PC-9 (cell line): Measurements from ENCODE around the gene PEX14. TPM values are rescaled to one million over a fixed set of nuclear protein-coding genes. Genes with fewer than 3 reads are reported as not detected.

Experiments
- BruUV-seq: library from RNA; stranded (reverse); fragments of 400-500 nt; replicated peaks from 2 replicates; lab custom pipeline; 2021; lab: Mats Ljungman, UMichigan
- CTCF ChIA-PET: fragments of 300-600 bp; sonication (Branson Sonifier 250); formaldehyde crosslinking; loops from one replicate; lab custom pipeline; 2022; ENCODE audit warnings: antibody characterized with exemption; lab: Charles Lee
- POLR2A ChIA-PET: fragments of 300-600 bp; sonication (Branson Sonifier 250); formaldehyde crosslinking; loops from one replicate; lab custom pipeline; 2022; ENCODE audit warnings: antibody characterized with exemption; ENCODE audit not compliant: unreplicated experiment; lab: Charles Lee
- DNase-seq, 2 experiments: peaks; one replicate each; pipeline versions ENCODE4 v3.0.0 to v3.0.0-alpha.2; 2015 to 2022; ENCODE audit warnings: mixed read lengths in 1 of 2
- H2AFZ ChIP-seq: fragments of 200-600 bp; sonication (generic); 2 replicates; pipeline ENCODE4 v1.8.1; 2017; ENCODE audit warnings: antibody characterized with exemption
- H3F3A ChIP-seq: fragments of 200-600 bp; sonication (generic); 2 replicates; pipeline ENCODE4 v1.8.1; 2017; ENCODE audit warnings: antibody characterized with exemption, mild to moderate bottlenecking, low read depth; ENCODE audit not compliant: insufficient read depth
- H3K27ac ChIP-seq: fragments of 200-600 bp; sonication (generic); 2 replicates; pipeline ENCODE4 v1.6.1; 2016; ENCODE audit warnings: mixed run types
- H3K27me3 ChIP-seq: fragments of 200-600 bp; sonication (generic); 2 replicates; pipeline ENCODE4 v1.6.1; 2016; ENCODE audit warnings: low read depth, mixed run types; ENCODE audit not compliant: insufficient read depth
- H3K36me3 ChIP-seq: fragments of 200-600 bp; sonication (generic); 2 replicates; pipeline ENCODE4 v1.6.1; 2016; ENCODE audit warnings: low read depth, mixed run types
- H3K4me1 ChIP-seq: fragments of 200-600 bp; sonication (generic); replicated peaks from 2 replicates; pipeline ENCODE4 v1.6.1; 2016; ENCODE audit warnings: mixed run types; ENCODE audit not compliant: insufficient read depth
- H3K4me2 ChIP-seq: fragments of 200-600 bp; sonication (generic); 2 replicates; pipeline ENCODE4 v1.6.1; 2017; ENCODE audit warnings: mixed run types
- H3K4me3 ChIP-seq: fragments of 200-600 bp; sonication (generic); 2 replicates; pipeline ENCODE4 v1.6.1; 2016; ENCODE audit warnings: mixed run types
- H3K79me2 ChIP-seq: fragments of 200-600 bp; sonication (generic); 2 replicates; pipeline ENCODE4 v1.6.1; 2017; ENCODE audit warnings: low read depth, mixed run types
- H3K9me2 ChIP-seq: fragments of 200-600 bp; sonication (generic); 2 replicates; pipeline ENCODE4 v1.8.1; 2017; ENCODE audit warnings: mild to moderate bottlenecking; ENCODE audit not compliant: insufficient read depth
- H3K9me3 ChIP-seq: fragments of 200-600 bp; sonication (generic); 2 replicates; pipeline ENCODE4 v1.8.1; 2016; ENCODE audit warnings: low read depth; ENCODE audit not compliant: insufficient read depth
- H4K20me1 ChIP-seq: fragments of 200-600 bp; sonication (generic); 2 replicates; pipeline ENCODE4 v1.8.1; 2017; ENCODE audit not compliant: insufficient read depth
- EZH2 ChIP-seq: fragments of 200-600 bp; sonication (generic); IDR thresholded peaks from 2 replicates; pipeline ENCODE4 v1.8.0; 2017; ENCODE audit warnings: antibody characterized with exemption, low read depth
- intact Hi-C: fragments of 100-400 bp; cut with micrococcal nuclease; formaldehyde crosslinking; loops from one replicate; pipeline ENCODE4 v1.10.0; 2022; ENCODE audit not compliant: unreplicated experiment
- total RNA-seq: library from RNA; stranded (reverse); gene quantifications from 2 replicates; pipeline ENCODE4 v1.2.3, GENCODE V29; 2021
- TF ChIP-seq, protein P1 (sequence below): fragments of 200-600 bp; sonication (generic); conservative IDR thresholded peaks from 2 replicates; pipeline ENCODE4 v1.6.1; 2017; ENCODE audit warnings: mixed run types, antibody characterized with exemption, mild to moderate bottlenecking, moderate library complexity

The PEX14 gene
- total RNA-seq, 1 experiment from 2014 or later: 28.3 TPM

GRCh38 chr1:10626131-10626731 lies 151.5 kb downstream of the PEX14 start:
- no peaks in the 10 kb centered on the region for H3K9me2 ChIP-seq
- H3K4me2 ChIP-seq: no peak overlapping the region
- H3K79me2 ChIP-seq: no peaks in the 10 kb centered on the region
- intact Hi-C loops: no loop called here
- no peak for DNase-seq
- H3K4me1 ChIP-seq: no peaks in the 10 kb centered on the region
- ChIA-PET POLR2A (no interaction called here), CTCF (no interaction called here)
- no TSS peak for BruUV-seq
- H3K36me3 ChIP-seq: no peaks in the 10 kb centered on the region
- no peak for TF ChIP-seq EZH2
- TF ChIP-seq, protein P1, sequence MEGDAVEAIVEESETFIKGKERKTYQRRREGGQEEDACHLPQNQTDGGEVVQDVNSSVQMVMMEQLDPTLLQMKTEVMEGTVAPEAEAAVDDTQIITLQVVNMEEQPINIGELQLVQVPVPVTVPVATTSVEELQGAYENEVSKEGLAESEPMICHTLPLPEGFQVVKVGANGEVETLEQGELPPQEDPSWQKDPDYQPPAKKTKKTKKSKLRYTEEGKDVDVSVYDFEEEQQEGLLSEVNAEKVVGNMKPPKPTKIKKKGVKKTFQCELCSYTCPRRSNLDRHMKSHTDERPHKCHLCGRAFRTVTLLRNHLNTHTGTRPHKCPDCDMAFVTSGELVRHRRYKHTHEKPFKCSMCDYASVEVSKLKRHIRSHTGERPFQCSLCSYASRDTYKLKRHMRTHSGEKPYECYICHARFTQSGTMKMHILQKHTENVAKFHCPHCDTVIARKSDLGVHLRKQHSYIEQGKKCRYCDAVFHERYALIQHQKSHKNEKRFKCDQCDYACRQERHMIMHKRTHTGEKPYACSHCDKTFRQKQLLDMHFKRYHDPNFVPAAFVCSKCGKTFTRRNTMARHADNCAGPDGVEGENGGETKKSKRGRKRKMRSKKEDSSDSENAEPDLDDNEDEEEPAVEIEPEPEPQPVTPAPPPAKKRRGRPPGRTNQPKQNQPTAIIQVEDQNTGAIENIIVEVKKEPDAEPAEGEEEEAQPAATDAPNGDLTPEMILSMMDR: no peak
- H4K20me1 ChIP-seq: no peaks in the 10 kb centered on the region
- no peaks in the 10 kb centered on the region for H3F3A ChIP-seq
- no peak overlapping the region for H3K4me3 ChIP-seq
- H3K27me3 ChIP-seq: no peaks in the 10 kb centered on the region
- no peaks in the 10 kb centered on the region for H3K9me3 ChIP-seq
- H2AFZ ChIP-seq: no peak overlapping the region
- H3K27ac ChIP-seq: no peak overlapping the region

DNA sequence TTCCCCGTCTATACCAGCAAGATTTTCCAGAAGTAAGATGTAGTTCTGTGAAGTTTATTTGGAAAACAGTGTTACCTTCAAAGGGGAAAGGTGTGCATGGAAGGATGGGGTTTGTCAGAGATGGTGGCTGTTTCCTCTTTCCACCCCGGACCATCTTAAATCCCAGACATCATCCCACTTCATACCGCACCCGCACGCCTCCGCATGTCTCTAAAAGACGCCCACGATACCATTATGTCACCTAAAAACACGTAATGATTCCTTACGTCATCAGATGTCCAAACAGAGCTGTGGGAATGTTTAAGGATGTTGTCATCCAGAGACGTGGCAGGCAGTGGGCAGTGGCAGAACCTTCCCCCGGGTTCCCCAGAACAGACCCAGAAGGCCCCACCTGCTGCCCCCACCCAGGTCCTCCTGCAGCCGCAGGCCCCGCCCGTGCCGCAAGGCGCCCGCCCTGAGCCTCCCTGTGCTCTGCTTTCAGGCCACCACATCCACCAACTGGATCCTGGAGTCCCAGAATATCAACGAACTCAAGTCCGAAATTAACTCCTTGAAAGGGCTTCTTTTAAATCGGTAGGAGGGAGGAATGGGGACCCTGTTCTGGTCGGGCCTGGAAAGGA lies 152.2 kb downstream of the PEX14 start:
- H2AFZ ChIP-seq: no peak overlapping the region

GRCh38 chr1:10628685-10629084 lies 153.9 kb downstream of the PEX14 start:
- ChIA-PET POLR2A (interaction anchor here (0.7 kb wide), 1 partner anchor 41 kb away, joined by 3 read pairs; no protein-coding TSS in a partner anchor), CTCF (no interaction called here)
- H3K9me3 ChIP-seq: no peaks in the 10 kb centered on the region
- TF ChIP-seq, protein P1: no peak
- no peak for TF ChIP-seq EZH2
- H3K27me3 ChIP-seq: no peaks in the 10 kb centered on the region
- H4K20me1 ChIP-seq: no peaks in the 10 kb centered on the region
- no peaks in the 10 kb centered on the region for H3K4me1 ChIP-seq
- no peaks in the 10 kb centered on the region for H3K36me3 ChIP-seq
- intact Hi-C loops: no loop called here
- no peak overlapping the region for H3K4me2 ChIP-seq
- BruUV-seq: no TSS peak
- DNase-seq: no peak
- no peaks in the 10 kb centered on the region for H3F3A ChIP-seq
- H3K4me3 ChIP-seq: no peak overlapping the region
- no peaks in the 10 kb centered on the region for H3K79me2 ChIP-seq
- no peak overlapping the region for H3K27ac ChIP-seq
- H2AFZ ChIP-seq: no peak overlapping the region
- no peaks in the 10 kb centered on the region for H3K9me2 ChIP-seq

More for the DNA sequence above, 152.2 kb downstream of the PEX14 start:
- Histone ChIP-seq H3K4me1 (no peaks in the 10 kb centered on the region), H3K4me2 (no peak overlapping the region), H3K9me3 (no peaks in the 10 kb centered on the region), H3F3A (no peaks in the 10 kb centered on the region), H3K27me3 (no peaks in the 10 kb centered on the region), H4K20me1 (no peaks in the 10 kb centered on the region), H3K27ac (no peak overlapping the region), H3K79me2 (no peaks in the 10 kb centered on the region), H3K9me2 (no peaks in the 10 kb centered on the region), H3K4me3 (no peak overlapping the region), H3K36me3 (no peaks in the 10 kb centered on the region)
- no peak for TF ChIP-seq EZH2
- TF ChIP-seq, protein P1: no peak
- intact Hi-C loops: no loop called here
- no peak for DNase-seq
- CTCF ChIA-PET: no interaction called here
- POLR2A ChIA-PET: no interaction called here
- BruUV-seq: no TSS peak
